ENCODE data around the gene MCF2L.

The MCF2L gene

GRCh38 chr13:113060557-113061270, 91.7 kb downstream of the MCF2L start:
- DNase-seq = no peak
- Mint-ChIP-seq H3K4me3 (no peak overlapping the region), H3K4me1 (no peaks in the 10 kb centered on the region), H3K27ac (no peak overlapping the region), H3K9me3 (no peaks in the 10 kb centered on the region), H3K27me3 (no peaks in the 10 kb centered on the region), H3K36me3 (no peaks in the 10 kb centered on the region)
- CTCF ChIA-PET = no interaction called here

GRCh38 chr13:113061271-113061625, 92.2 kb downstream of the MCF2L start:
- Mint-ChIP-seq H3K9me3 (no peaks in the 10 kb centered on the region), H3K36me3 (no peaks in the 10 kb centered on the region), H3K4me3 (no peak overlapping the region), H3K4me1 (no peaks in the 10 kb centered on the region), H3K27me3 (no peaks in the 10 kb centered on the region), H3K27ac (no peak overlapping the region)
- DNase-seq = no peak
- CTCF ChIA-PET = no interaction called here

- CTCF ChIA-PET = no interaction called here
- Mint-ChIP-seq H3K9me3 (no peaks in the 10 kb centered on the region), H3K36me3 (no peaks in the 10 kb centered on the region), H3K27ac (no peak overlapping the region), H3K4me1 (no peaks in the 10 kb centered on the region), H3K27me3 (no peaks in the 10 kb centered on the region), H3K4me3 (no peak overlapping the region)
- no peak for DNase-seq
Observed at GRCh38 chr13:113061796-113062425, 92.9 kb downstream of the MCF2L start.

DNA sequence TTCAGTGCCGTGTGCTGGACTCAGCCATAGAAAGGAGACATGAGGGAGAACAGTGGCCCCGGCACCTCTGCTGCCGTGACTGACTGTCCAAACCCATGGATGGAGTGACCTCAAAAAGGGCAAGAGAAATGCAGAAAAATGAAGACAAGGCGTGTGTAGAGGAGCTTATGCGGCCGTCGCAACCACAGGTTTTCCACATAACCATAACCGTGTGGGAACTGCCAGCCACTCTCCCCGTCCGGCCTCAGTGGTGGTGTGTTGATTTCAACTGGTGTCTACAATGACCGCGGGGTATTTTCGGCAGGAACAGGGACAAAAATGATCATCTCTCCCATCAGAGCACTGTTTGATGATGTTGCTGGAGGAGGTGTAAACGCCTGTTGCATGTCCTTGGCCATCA, 93.7 kb downstream of the MCF2L start:
- no peak overlapping the region for H3K27ac Mint-ChIP-seq
- no peak overlapping the region for H3K4me3 Mint-ChIP-seq
- CTCF ChIA-PET = no interaction called here
- DNase-seq = no peak
- H3K27me3 Mint-ChIP-seq = no peaks in the 10 kb centered on the region
- no peaks in the 10 kb centered on the region for H3K4me1 Mint-ChIP-seq
- no peaks in the 10 kb centered on the region for H3K36me3 Mint-ChIP-seq
- no peaks in the 10 kb centered on the region for H3K9me3 Mint-ChIP-seq

GRCh38 chr13:113063091-113063491, 94.1 kb downstream of the MCF2L start:
- H3K4me1 Mint-ChIP-seq = no peaks in the 10 kb centered on the region
- DNase-seq = no peak
- H3K27me3 Mint-ChIP-seq = no peaks in the 10 kb centered on the region
- CTCF ChIA-PET = no interaction called here
- H3K27ac Mint-ChIP-seq = no peak overlapping the region
- H3K36me3 Mint-ChIP-seq = no peaks in the 10 kb centered on the region
- H3K9me3 Mint-ChIP-seq = no peaks in the 10 kb centered on the region
- H3K4me3 Mint-ChIP-seq = no peak overlapping the region

- Mint-ChIP-seq H3K9me3 (no peaks in the 10 kb centered on the region), H3K27me3 (no peaks in the 10 kb centered on the region), H3K4me1 (no peaks in the 10 kb centered on the region), H3K4me3 (no peak overlapping the region), H3K36me3 (no peaks in the 10 kb centered on the region), H3K27ac (no peak overlapping the region)
- CTCF ChIA-PET = no interaction called here
- DNase-seq = no peak
Observed at GRCh38 chr13:113064000-113064533, 95.1 kb downstream of the MCF2L start.

DNA sequence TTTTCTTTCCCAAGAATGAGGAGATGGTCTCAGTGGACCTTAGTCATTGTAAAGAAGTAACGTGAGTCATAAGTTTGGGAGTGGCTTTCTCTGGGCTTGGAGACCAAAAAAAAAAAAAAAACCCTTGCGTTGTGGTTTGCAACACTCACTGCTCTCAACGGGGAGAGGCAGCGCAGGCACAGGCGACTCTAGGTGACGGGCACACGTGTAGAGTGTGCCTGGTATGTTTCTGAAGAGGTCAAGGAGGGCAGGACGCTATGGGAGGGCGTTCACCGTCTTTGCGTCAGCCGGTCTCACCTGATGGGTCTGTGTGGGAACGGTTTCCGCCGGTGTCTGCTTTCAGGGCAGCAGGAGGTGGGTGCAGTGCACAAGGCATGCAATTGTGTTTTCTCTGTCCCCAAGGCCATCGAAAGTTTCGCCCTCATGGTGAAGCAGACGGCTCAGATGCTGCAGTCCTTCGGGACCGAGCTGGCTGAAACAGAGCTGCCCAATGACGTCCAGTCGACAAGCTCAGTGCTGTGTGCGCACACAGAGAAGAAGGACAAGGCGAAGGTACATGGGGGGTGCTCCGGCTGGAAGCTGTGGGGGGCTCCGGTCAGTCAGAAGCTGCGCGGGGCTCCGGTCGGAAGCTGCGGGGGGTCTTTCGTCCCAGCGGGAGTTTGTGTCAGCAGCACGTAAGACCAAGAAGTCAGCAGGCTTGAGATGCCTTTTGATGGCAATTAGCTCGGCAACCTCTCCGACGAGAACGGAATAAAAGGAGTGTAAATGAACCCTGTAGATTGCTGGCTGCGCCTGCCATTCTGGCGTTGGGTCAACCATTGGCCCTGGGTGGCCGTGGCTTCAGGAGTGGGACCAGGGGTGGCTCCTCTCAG, 95.8 kb downstream of the MCF2L start:
- DNase-seq = no peak
- no peaks in the 10 kb centered on the region for H3K36me3 Mint-ChIP-seq
- no peaks in the 10 kb centered on the region for H3K27me3 Mint-ChIP-seq
- no peaks in the 10 kb centered on the region for H3K4me1 Mint-ChIP-seq
- CTCF ChIA-PET = no interaction called here
- H3K27ac Mint-ChIP-seq = no peak overlapping the region
- no peaks in the 10 kb centered on the region for H3K9me3 Mint-ChIP-seq
- no peak overlapping the region for H3K4me3 Mint-ChIP-seq

GRCh38 chr13:113065406-113066141, 96.6 kb downstream of the MCF2L start:
- Mint-ChIP-seq H3K27me3 (no peaks in the 10 kb centered on the region), H3K27ac (no peak overlapping the region), H3K4me1 (no peaks in the 10 kb centered on the region), H3K4me3 (no peak overlapping the region), H3K36me3 (no peaks in the 10 kb centered on the region), H3K9me3 (no peaks in the 10 kb centered on the region)
- CTCF ChIA-PET = no interaction called here
- DNase-seq = no peak

DNA sequence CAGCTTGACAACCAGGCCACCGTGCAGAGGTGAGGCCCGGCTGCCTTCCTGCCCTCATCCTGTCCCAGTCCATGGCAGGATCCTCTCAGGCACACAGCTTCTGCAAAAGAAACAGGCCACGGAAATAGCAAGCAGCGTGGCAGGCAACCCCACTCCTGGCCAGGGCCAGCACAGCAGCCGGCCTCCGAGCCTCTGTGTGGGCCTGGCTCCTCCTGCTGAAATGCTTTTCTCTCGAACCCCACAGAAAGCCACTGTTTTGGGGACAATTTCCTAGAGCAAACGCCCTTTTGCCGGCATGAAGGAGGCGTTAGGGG, 97.1 kb downstream of the MCF2L start:
- CTCF ChIA-PET = no interaction called here
- Mint-ChIP-seq H3K9me3 (no peaks in the 10 kb centered on the region), H3K4me1 (no peaks in the 10 kb centered on the region), H3K27me3 (no peaks in the 10 kb centered on the region), H3K36me3 (no peaks in the 10 kb centered on the region), H3K27ac (no peak overlapping the region), H3K4me3 (no peak overlapping the region)
- no peak for DNase-seq

- Mint-ChIP-seq H3K27ac (no peak overlapping the region), H3K4me3 (no peak overlapping the region), H3K9me3 (no peaks in the 10 kb centered on the region), H3K27me3 (no peaks in the 10 kb centered on the region), H3K4me1 (no peaks in the 10 kb centered on the region), H3K36me3 (no peaks in the 10 kb centered on the region)
- CTCF ChIA-PET = no interaction called here
- DNase-seq = no peak
Observed at GRCh38 chr13:113066746-113067145, 97.7 kb downstream of the MCF2L start.

DNA sequence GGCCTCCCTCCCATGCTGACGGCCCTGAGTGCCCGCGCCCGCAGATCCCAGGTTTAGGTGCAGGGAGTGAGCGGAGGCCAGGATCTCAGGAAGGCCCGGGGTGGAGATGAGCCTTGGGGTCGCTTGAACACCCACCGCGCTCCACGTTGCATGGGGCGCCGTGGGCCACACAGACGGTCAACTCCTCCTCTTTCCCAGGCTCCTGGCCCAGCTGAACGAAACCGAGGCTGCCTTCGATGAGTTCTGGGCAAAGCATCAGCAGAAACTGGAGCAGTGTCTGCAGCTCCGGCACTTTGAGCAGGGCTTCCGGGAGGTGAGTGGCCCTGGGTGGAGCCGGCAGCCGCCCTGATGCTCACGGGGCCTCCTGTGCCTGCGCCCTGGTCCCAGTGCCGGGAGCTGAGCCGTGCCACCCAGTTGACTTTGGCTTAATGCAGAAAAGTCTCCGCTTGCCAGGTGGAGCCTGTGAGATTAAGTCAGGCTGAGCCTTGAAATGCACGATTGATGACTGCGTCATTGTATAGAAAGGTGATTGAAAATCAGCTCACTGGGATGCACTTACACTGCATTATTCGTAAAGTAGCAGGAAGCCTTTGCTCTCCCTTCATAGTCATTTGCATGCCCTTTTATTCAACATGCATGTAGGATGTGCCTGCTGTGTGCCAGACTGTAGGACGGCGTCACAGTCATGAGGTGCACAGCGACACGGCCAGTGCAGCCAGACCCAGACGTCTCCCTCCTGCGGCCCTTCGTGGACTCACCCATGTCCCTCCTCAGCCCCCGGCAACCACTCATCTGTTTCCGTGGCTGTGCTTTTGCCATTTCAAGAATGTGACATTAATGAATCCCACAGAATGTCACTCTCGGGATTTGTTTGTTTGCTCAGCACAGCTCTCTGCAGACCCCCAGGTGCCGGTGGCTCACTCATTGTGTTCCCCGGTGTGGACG, 101.1 kb downstream of the MCF2L start:
- Mint-ChIP-seq H3K27me3 (no peaks in the 10 kb centered on the region), H3K4me1 (no peaks in the 10 kb centered on the region), H3K9me3 (no peaks in the 10 kb centered on the region), H3K4me3 (no peak overlapping the region), H3K36me3 (no peaks in the 10 kb centered on the region), H3K27ac (no peak overlapping the region)
- no peak for DNase-seq
- CTCF ChIA-PET = no interaction called here

DNA sequence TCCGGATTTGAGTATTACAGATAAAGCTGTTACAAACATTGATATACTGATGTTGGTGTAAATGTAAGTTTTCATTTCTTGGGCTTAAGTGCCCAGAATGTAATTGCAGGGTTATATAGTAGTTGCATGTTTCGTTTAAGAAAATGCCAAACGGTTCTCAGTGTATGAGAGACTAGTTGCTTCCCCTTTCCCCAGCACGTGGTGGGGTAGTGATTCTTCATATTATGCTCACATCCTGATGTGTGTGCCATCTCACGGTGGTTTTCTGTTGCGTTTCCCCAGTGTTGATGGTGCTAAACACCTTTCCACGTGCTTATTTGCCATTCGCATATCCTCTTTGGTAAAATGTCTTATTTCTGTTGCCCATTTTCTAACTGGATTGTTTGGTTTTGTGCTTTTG, 101.8 kb downstream of the MCF2L start:
- Mint-ChIP-seq H3K27ac (no peak overlapping the region), H3K4me1 (no peaks in the 10 kb centered on the region), H3K9me3 (no peaks in the 10 kb centered on the region), H3K27me3 (no peaks in the 10 kb centered on the region), H3K4me3 (no peak overlapping the region), H3K36me3 (no peaks in the 10 kb centered on the region)
- CTCF ChIA-PET = no interaction called here
- DNase-seq = no peak

DNA sequence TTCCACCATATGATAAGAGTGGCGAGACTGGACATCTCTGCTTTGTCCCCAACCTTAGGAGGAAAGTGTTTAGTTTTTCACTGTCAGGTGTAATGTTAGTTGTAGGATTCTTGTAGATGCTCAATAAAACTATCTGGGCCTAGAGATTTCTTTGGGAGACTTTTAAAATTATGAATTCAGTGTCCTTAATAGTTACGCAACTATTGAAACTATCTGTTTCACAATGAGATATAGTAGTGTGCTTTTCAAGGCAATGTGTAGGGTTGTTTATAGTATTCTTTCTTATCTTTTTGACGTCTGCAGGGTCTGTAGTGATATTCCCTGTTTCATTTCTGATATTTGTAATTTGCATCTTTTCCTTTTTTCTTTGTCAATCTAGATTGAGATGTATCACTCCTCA, 103.4 kb downstream of the MCF2L start:
- no peak overlapping the region for H3K27ac Mint-ChIP-seq
- no peak for DNase-seq
- H3K9me3 Mint-ChIP-seq = no peaks in the 10 kb centered on the region
- H3K36me3 Mint-ChIP-seq = no peaks in the 10 kb centered on the region
- H3K4me3 Mint-ChIP-seq = no peak overlapping the region
- CTCF ChIA-PET = no interaction called here
- H3K27me3 Mint-ChIP-seq = no peaks in the 10 kb centered on the region
- H3K4me1 Mint-ChIP-seq = no peaks in the 10 kb centered on the region

GRCh38 chr13:113073942-113074341, 104.9 kb downstream of the MCF2L start:
- Mint-ChIP-seq H3K4me3 (no peak overlapping the region), H3K9me3 (no peaks in the 10 kb centered on the region), H3K27ac (no peak overlapping the region), H3K4me1 (no peaks in the 10 kb centered on the region), H3K36me3 (no peaks in the 10 kb centered on the region), H3K27me3 (no peaks in the 10 kb centered on the region)
- DNase-seq = no peak
- CTCF ChIA-PET = no interaction called here

All from activated naive CD4-positive, alpha-beta T cell treated with anti-CD3 and anti-CD28 coated beads, Interleukin-2, amount 10 ng/mL, durations not matched to agents 7 days and 5 days (primary cell).